ENCODE data around the gene TBC1D3C. TPM values are rescaled to one million over a fixed set of nuclear protein-coding genes. Genes with fewer than 3 reads are reported as not detected.
"Not testable (repeated sequence)": the region's sequence is repeated elsewhere in the genome, so short reads cannot be mapped to it uniquely, and the experiment has no call there.

Gene TBC1D3C
- total RNA-seq, 1 experiment from 2014 or later, result not detected

- not testable (repeated sequence) for H3K4me1 Mint-ChIP-seq; H2AFZ ChIP-seq (ENCODE audit: low read length); H2BK20ac ChIP-seq (ENCODE audit: low read depth, low read length, poor library complexity, severe bottlenecking); H3K79me1 ChIP-seq (ENCODE audit: insufficient read depth, low read depth, low read length, poor library complexity, severe bottlenecking); H3K23me2 ChIP-seq (ENCODE audit: insufficient read length, low read depth, low read length, poor library complexity, severe bottlenecking); H3K9ac ChIP-seq (ENCODE audit: extremely low read depth, insufficient read length, low read length); H3K9me3 ChIP-seq (ENCODE audit: control insufficient read depth, low read depth, low read length); H3K36me3 Mint-ChIP-seq (ENCODE audit: insufficient read depth in 1 of 3, low read depth in 3 of 3); H3K4me1 ChIP-seq (ENCODE audit: insufficient read depth, low read length); H3K27ac Mint-ChIP-seq; H4K5ac ChIP-seq (ENCODE audit: insufficient read length, low read depth, low read length); H2BK120ac ChIP-seq (ENCODE audit: low read depth, low read length, poor library complexity, severe bottlenecking); H4K20me1 ChIP-seq (ENCODE audit: control insufficient read depth, insufficient read depth, insufficient read length); DNase-seq; H3K4ac ChIP-seq (ENCODE audit: low read depth, low read length); H4K91ac ChIP-seq (ENCODE audit: insufficient read length, low read depth, low read length); H3K27me3 ChIP-seq (ENCODE audit: insufficient read depth, low read length); H3K27me3 Mint-ChIP-seq (ENCODE audit: low read depth); H2BK5ac ChIP-seq (ENCODE audit: insufficient read length, low read length); H3K18ac ChIP-seq (ENCODE audit: insufficient read length, low read depth, low read length); H3K14ac ChIP-seq (ENCODE audit: insufficient read depth, low read length); H2BK12ac ChIP-seq (ENCODE audit: insufficient read length, low read depth, low read length); H3K23ac ChIP-seq (ENCODE audit: insufficient read length, low read depth, low read length); H3K4me2 ChIP-seq (ENCODE audit: insufficient read depth, insufficient read length, low read length); H3K27ac ChIP-seq (ENCODE audit: insufficient read length, low read depth, low read length); H2AK5ac ChIP-seq (ENCODE audit: insufficient read length, low read length); H3T11ph ChIP-seq (ENCODE audit: low read length); H3K56ac ChIP-seq (ENCODE audit: insufficient read length, low read depth, low read length); H2BK15ac ChIP-seq (ENCODE audit: low read depth, low read length); H4K8ac ChIP-seq (replicated peaks; ENCODE audit: insufficient read length, low read depth, low read length); H3K4me3 Mint-ChIP-seq; H3K79me2 ChIP-seq (ENCODE audit: insufficient read depth, low read length); H3K9me3 Mint-ChIP-seq
- no CpG with 5 or more reads among the region's 2 CpGs for WGBS (ENCODE audit: extremely low coverage, insufficient read length, low lambda C conversion rate)
These were observed 25.7 kb upstream of the TBC1D3C start for GRCh38 chr17:38094059-38094694.

DNA sequence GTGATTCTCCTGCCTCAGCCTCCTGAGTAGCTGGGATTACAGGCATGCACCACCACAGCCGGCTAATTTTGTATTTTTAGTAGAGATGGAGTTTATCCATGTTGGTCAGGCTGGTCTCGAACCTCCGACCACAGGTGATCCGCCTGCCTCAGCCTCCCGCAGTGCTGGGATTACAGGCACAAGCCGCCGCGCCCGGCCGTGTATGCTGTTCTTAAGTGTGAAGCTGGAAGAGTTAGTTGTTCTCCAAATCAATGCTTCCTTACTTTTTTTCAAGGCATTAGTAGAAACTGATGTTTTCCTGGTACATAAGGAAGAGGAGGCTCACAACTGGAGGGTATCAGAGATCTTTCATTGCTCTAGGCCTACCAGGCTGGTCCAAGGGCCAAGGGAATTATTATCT is 19.7 kb upstream of the TBC1D3C start:
- not testable (repeated sequence) for H3K27me3 Mint-ChIP-seq (ENCODE audit: low read depth); DNase-seq; H3K4me2 ChIP-seq (ENCODE audit: insufficient read depth, insufficient read length, low read length); H3K23me2 ChIP-seq (ENCODE audit: insufficient read length, low read depth, low read length, poor library complexity, severe bottlenecking); H3K27ac ChIP-seq (ENCODE audit: insufficient read length, low read depth, low read length); H3K9me3 Mint-ChIP-seq; H2BK12ac ChIP-seq (ENCODE audit: insufficient read length, low read depth, low read length); H3K4me1 Mint-ChIP-seq; H4K8ac ChIP-seq (replicated peaks; ENCODE audit: insufficient read length, low read depth, low read length); H4K91ac ChIP-seq (ENCODE audit: insufficient read length, low read depth, low read length); H3K4me3 Mint-ChIP-seq; H3K4ac ChIP-seq (ENCODE audit: low read depth, low read length); H3K27ac Mint-ChIP-seq; H3K4me1 ChIP-seq (ENCODE audit: insufficient read depth, low read length); H3K9ac ChIP-seq (ENCODE audit: extremely low read depth, insufficient read length, low read length); H2AFZ ChIP-seq (ENCODE audit: low read length); H3K14ac ChIP-seq (ENCODE audit: insufficient read depth, low read length); H3T11ph ChIP-seq (ENCODE audit: low read length); H3K23ac ChIP-seq (ENCODE audit: insufficient read length, low read depth, low read length); H3K9me3 ChIP-seq (ENCODE audit: control insufficient read depth, low read depth, low read length); H2BK15ac ChIP-seq (ENCODE audit: low read depth, low read length); H2AK5ac ChIP-seq (ENCODE audit: insufficient read length, low read length); H3K56ac ChIP-seq (ENCODE audit: insufficient read length, low read depth, low read length); H3K36me3 Mint-ChIP-seq (ENCODE audit: insufficient read depth in 1 of 3, low read depth in 3 of 3); H3K18ac ChIP-seq (ENCODE audit: insufficient read length, low read depth, low read length); H2BK120ac ChIP-seq (ENCODE audit: low read depth, low read length, poor library complexity, severe bottlenecking); H3K27me3 ChIP-seq (ENCODE audit: insufficient read depth, low read length); H3K79me1 ChIP-seq (ENCODE audit: insufficient read depth, low read depth, low read length, poor library complexity, severe bottlenecking); H4K5ac ChIP-seq (ENCODE audit: insufficient read length, low read depth, low read length); H2BK20ac ChIP-seq (ENCODE audit: low read depth, low read length, poor library complexity, severe bottlenecking); H3K79me2 ChIP-seq (ENCODE audit: insufficient read depth, low read length); H2BK5ac ChIP-seq (ENCODE audit: insufficient read length, low read length); H4K20me1 ChIP-seq (ENCODE audit: control insufficient read depth, insufficient read depth, insufficient read length)
- no CpG with 5 or more reads among the region's 10 CpGs for WGBS (ENCODE audit: extremely low coverage, insufficient read length, low lambda C conversion rate)
